ENCODE measurements around the gene SUSD1.
A peak's percentile ranks its signal among the peaks of the same experiment; 100 is the strongest.

The SUSD1 gene

DNA sequence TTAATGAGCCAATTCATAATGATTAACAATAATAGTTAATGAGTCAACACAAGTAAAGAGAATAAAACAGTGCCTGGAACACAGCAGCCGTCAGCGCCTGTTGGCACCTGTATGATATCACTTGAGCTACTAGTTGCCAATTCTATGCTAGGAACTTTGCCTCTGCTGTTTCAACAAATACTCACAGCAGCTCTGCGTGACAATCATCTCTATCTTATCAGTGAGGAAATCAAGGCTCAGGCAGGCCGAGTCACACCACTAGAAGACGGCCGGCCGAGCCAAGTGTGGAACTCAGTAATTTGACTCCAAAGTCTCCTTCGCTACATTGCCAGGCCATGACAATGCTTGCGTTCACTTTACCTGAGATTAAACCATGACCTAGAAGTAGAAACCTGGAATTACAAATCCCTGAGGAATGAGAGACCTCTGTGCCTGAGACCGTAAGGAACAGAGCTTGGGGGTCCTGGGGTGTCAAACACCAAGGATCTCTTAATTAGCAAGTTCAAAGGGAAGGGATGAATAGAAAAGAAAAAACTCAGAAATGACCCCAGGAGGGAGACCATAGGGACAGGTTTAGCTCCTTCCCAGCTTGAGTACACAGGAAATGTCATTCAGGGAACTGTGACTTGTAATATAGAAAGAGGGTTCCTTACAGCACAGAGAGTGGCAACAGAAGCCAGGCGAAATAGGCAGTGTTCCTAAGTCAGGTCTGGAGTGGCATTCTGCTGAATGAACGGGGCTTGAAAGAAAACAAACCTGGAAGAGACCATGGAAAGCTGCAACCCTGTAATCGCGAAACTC, 109.1 kb downstream of the SUSD1 start:
- no peak for DNase-seq (ENCODE audit: low read depth)

DNA sequence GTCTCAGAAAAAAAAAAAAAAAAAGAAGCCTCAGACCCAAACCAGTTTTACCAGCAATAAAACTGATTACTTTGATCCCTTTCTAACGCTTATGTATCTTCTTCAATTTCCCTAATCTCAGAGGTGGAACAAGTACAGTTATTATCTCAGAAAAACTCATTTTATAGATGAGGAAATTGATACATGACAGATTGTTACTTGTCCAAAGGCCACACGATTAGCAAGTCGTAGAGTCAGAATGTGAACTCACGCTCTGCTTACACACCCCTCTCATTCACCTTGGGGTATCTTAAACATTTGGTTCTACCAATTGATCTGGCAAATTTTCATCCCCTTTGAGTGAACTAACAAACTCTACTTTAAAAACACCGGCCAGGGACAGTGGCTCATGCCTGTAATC, 110.2 kb downstream of the SUSD1 start:
- DNase-seq (ENCODE audit: low read depth) = no peak

- DNase-seq (ENCODE audit: low read depth) = no peak
These were observed 111.5 kb downstream of the SUSD1 start for GRCh38 chr9:112063586-112063985.

DNA sequence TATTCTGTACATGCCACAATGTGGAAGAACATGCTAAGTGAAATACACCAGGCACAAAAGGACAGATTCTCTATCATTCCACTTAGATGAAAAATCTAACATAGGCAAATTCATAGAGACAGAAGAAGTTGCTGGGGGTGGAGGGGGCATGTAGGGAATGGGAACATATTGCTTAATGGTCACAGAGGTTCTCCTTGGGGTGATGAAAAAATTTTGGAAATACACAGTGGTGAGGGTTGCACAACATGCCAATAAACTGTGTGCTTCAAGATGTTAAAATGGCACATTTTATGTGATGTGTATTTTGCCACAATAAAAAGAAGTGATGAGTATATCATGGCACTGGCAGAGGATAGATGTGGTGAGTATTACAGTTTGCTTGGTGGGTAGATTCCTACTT, 111.9 kb downstream of the SUSD1 start:
- DNase-seq (ENCODE audit: low read depth) = no peak

DNA sequence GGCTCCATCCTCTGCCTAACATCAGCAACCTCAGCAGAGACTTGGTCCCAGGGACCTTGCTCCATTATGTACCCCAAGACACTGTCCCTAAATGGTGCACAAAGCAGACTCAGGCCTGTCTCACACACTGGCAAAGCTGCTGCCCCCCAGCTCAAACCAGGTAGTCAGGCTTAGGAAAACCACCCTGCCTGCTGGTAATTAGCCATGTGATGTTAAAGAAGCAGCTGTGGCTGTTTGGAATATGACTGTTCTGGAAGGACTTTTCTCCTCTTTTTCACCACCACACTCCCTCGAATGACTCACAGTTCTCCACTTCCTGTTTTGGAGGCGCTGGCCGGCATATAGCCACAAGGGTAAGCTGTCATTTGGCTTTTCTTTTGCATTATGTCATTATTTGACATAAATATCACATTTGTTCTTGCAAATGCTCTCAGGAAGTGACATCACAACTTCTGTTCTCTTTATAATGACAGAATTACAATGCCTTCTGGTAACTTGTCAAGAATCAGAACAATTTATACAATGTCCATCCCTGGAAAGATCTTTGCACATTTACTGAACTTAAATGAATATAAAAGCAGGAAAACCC, 113.9 kb downstream of the SUSD1 start:
- peak; percentile 98 for DNase-seq (ENCODE audit: low read depth)

DNA sequence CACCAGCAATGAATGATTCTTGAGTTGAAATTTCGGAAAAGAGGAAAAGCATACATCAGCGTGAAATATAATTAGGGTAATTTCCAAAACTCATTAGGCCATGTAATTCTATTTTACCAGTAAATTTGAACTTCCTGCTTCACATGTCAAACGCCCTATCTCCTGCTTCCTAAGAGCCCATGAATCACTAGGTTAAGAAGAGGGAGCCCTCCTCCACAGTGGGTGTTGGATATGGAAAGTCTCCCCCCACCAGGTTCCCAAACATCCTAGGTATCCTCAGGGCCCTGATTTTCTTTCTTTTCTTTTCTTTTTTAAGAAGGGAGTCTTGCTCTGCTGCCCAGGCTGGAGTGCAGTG, 115.2 kb downstream of the SUSD1 start:
- DNase-seq (ENCODE audit: low read depth) = no peak

GRCh38 chr9:112059145-112059965, 115.7 kb downstream of the SUSD1 start:
- DNase-seq (ENCODE audit: low read depth) = peak; percentile 93

GRCh38 chr9:112056996-112057395, 118.1 kb downstream of the SUSD1 start:
- DNase-seq (ENCODE audit: low read depth) = no peak

DNA sequence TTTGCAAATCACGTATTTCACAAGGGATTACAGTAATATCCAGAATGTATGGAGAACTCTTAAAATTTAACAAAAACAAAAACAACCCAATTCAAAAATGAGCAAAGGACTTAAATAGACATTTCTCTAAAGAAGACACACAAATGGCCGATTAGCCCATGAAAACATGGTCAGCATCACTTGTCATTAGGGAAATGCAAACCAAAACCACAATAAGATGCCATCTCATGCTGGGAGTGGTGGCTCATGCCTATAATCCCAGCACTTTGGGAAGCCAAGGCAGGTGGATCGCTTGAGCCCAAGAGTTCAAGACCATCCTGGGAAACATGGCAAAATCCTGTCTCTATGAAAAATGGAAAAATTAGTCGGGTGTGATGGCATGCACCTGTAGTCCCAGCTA, 120.2 kb downstream of the SUSD1 start:
- DNase-seq (ENCODE audit: low read depth) = no peak

GRCh38 chr9:112051812-112052211, 123.3 kb downstream of the SUSD1 start:
- peak; percentile 85 for DNase-seq (ENCODE audit: low read depth)

- peak; percentile 98 for DNase-seq (ENCODE audit: low read depth)
These were observed 124.3 kb downstream of the SUSD1 start for GRCh38 chr9:112050544-112051475.

GRCh38 chr9:112049811-112050516, 125.1 kb downstream of the SUSD1 start:
- peak; percentile 81 for DNase-seq (ENCODE audit: low read depth)

DNA sequence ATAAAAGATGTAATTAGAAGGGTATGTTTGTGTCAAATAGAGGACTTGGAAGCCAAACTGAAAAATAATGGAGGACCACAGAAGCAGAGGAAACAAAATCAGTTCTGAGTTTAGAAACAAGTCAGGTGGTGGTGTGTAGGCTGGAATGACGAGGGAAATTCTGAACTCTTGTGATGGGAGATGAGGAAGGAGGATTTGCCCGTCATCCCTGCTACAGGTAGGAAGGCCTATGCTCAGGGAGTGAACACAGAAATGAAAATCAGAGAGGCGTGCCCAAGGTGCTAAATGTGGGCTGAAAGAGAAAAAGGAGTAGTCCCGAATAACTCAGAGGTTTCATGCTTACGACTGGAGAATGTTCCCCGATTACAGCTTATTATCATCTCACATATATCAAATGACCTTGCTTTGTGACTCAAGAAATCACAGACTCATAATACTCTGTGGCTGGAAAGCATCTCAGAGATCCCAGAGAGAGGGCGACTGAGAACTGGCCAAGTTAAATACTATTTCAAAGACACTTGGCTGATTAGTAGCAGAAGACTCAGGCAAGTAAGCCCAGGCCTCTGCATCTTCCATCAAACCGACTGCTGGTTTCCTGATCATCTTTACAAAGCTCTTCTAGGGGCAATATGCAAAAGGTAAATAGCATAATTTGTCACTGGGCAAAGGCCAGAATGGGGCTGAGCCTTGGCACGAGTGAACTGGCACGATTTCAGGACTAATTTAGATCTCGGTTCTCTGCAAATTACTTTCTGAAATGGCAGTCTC, 126.0 kb downstream of the SUSD1 start:
- peak; percentile 84 for DNase-seq (ENCODE audit: low read depth)

GRCh38 chr9:112047538-112048066, 127.5 kb downstream of the SUSD1 start:
- no peak for DNase-seq (ENCODE audit: low read depth)

DNA sequence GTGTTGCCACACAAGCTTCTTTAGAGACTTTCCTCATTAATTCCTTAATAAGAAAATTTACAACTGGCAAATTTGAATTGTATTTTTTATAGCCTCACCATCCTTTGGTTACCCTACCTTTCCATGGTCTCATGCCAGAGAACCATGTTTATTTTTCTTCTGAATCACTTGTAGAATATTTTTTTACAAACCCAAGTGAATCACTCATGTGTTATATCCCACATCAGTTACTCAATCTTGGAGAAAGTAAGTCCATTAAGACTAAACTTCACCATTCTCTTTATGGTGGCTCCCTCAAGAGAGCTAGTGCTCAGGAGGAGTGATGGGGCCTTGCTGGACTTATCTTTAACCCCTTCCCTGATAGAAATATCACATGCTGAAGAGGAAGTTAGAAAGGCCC, 128.9 kb downstream of the SUSD1 start:
- DNase-seq (ENCODE audit: low read depth) = peak; percentile 72

GRCh38 chr9:112044881-112045280, 130.2 kb downstream of the SUSD1 start:
- no peak for DNase-seq (ENCODE audit: low read depth)

DNA sequence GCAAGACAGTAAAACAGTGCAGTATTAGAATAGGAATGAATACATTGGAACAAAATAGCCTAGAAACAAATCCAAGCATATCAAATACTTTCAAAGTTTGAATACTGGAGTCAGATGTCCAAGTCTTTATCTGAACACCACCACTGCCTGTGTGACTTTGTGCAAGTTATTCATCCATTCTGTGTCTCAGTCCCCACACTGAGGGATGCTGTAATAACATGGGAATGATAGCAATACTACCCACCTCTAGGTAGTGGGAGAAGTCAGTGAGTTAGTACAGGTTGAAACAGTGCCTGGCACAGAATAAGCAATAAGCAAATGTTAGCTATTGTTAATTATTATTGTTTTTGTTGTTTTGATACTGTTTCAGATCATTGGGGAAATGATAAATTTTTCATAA, 130.9 kb downstream of the SUSD1 start:
- no peak for DNase-seq (ENCODE audit: low read depth)

DNA sequence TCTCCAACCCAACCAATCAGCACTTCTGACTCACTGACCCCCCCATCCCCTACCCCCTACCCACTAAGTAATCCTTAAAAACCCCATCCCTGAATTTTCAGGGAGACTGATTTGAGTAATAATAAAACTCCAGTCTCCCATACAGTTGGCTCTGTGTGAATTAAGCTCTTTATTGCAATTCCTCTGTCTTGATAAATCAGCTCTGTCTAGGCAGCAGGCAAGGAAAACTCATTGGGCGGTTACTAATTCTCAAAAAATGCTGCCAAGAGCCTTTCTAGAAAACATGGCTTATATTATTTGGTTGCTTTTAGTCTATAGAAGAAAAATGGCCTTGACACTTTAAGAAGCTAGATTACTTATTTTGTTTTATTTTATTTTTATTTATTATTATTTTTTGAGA, 131.7 kb downstream of the SUSD1 start:
- DNase-seq (ENCODE audit: low read depth) = no peak

GRCh38 chr9:112042769-112043168, 132.3 kb downstream of the SUSD1 start:
- no peak for DNase-seq (ENCODE audit: low read depth)

- DNase-seq (ENCODE audit: low read depth) = no peak
These were observed 132.9 kb downstream of the SUSD1 start for GRCh38 chr9:112042244-112042638.

Data from stromal cell of bone marrow (primary cell).